Retinal pigment epithelial cell (primary cell): ENCODE results near the gene NUP214.
"Not testable (repeated sequence)": the region's sequence is repeated elsewhere in the genome, so short reads cannot be mapped to it uniquely, and the experiment has no call there.

Source experiments
- DNase-seq: peaks from one replicate; pipeline ENCODE4 v3.0.0-alpha.2; 2010; ENCODE audit warnings: low read depth
- H3K4me3 ChIP-seq: 2 replicates; pipeline ENCODE4 v1.5.1; 2011; ENCODE audit warnings: mild to moderate bottlenecking, low read length, control low read depth, moderate library complexity
- CTCF ChIP-seq: conservative IDR thresholded peaks from 2 replicates; pipeline ENCODE4 v1.5.1; 2011; ENCODE audit warnings: low read depth, low read length, control low read depth, inconsistent platforms

NUP214 gene

GRCh38 chr9:131097948-131098278, 27.5 kb upstream of the NUP214 start:
- H3K4me3 ChIP-seq = no peak overlapping the region
- no peak for TF ChIP-seq CTCF
- no peak for DNase-seq

GRCh38 chr9:131098391-131099101, 26.8 kb upstream of the NUP214 start:
- no peak overlapping the region for H3K4me3 ChIP-seq
- TF ChIP-seq CTCF = no peak
- no peak for DNase-seq

- TF ChIP-seq CTCF = no peak
- H3K4me3 ChIP-seq = no peak overlapping the region
- DNase-seq = no peak
Measured at GRCh38 chr9:131099102-131099606, 26.2 kb upstream of the NUP214 start.

DNA sequence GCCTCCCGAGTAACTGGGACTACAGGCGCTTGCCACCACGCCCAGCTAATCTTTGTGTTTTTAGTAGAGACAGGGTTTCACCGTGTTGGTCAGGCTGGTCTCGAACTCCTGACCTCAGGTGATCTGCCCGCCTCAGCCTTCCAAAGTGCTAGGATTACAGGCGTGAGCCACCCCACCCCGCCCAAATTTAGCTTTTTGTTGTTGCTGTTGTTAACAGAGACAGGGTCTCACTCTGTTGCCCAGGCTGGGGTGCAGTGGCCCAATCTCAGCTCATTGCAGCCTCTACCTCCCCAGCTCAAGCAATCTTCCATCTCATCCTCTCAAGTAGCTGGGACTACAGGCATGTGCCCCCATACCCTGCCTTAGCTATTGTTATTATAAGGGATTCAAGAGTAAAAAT, 25.5 kb upstream of the NUP214 start:
- DNase-seq = not testable (repeated sequence)

DNA sequence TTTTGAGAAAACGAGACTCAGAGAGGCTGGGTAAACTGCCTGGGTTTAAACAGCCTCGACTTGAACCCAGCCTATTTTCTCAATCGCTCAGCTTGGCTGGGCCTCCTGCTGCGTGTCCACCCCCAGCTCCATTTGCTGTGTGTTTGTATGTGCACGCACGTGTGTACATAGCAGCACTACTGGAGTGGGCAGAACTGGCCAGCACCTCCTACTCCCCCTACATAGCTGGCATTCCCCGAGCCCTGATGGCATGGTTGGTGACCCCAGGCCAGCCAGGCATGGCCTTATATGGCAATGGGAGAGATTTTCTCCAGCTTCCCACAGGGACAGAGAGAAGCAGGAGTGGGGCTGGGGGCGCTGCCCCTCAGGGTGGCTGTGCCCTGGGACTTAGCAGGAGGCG, 24.9 kb upstream of the NUP214 start:
- no peak for TF ChIP-seq CTCF
- no peak overlapping the region for H3K4me3 ChIP-seq
- no peak for DNase-seq

More for the DNA sequence above, 25.5 kb upstream of the NUP214 start:
- H3K4me3 ChIP-seq = not testable (repeated sequence)

- H3K4me3 ChIP-seq = no peak overlapping the region
- no peak for DNase-seq
- TF ChIP-seq CTCF = no peak
Measured at GRCh38 chr9:131101207-131101964, 24.0 kb upstream of the NUP214 start.

GRCh38 chr9:131103024-131103423, 22.4 kb upstream of the NUP214 start:
- no peak for TF ChIP-seq CTCF
- no peak overlapping the region for H3K4me3 ChIP-seq
- DNase-seq = no peak
